GM18519 (cell line): ENCODE measurements around the gene HPGDS.
"Not testable (repeated sequence)": the region's sequence is repeated elsewhere in the genome, so short reads cannot be mapped to it uniquely, and the experiment has no call there.

Experiments used
- ATAC-seq: cut with Tn5 transposase; IDR thresholded peaks from one replicate; pipeline ENCODE4 v1.9.1; 2021; ENCODE audit warnings: mild to moderate bottlenecking, moderate library complexity; ENCODE audit not compliant: unreplicated experiment, low FRiP score

The HPGDS gene

DNA sequence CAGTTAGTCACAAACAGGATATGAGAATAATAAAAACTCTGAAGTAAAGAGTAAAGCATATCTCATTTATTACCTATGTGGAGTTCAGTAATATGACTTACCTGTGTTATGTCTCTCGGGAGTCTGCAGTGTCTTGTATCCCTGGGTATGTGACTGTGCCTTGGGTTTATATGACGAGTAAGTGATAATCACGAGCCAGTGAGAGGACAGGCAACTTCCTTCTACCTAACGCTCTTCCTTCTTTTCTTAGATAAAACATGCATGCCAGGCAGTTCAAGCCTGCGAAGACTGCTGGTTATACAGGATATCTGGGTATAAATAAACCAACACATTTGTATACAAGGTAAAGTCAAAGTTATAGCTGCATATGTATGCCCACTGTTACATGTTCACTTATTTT lies at the start of gene HPGDS:
HPGDS (minus strand) TSS at position 143 of the 400 bp plus-strand sequence. CDS start 8,207 bp downstream, outside the sequence.
- ATAC-seq: no peak

DNA sequence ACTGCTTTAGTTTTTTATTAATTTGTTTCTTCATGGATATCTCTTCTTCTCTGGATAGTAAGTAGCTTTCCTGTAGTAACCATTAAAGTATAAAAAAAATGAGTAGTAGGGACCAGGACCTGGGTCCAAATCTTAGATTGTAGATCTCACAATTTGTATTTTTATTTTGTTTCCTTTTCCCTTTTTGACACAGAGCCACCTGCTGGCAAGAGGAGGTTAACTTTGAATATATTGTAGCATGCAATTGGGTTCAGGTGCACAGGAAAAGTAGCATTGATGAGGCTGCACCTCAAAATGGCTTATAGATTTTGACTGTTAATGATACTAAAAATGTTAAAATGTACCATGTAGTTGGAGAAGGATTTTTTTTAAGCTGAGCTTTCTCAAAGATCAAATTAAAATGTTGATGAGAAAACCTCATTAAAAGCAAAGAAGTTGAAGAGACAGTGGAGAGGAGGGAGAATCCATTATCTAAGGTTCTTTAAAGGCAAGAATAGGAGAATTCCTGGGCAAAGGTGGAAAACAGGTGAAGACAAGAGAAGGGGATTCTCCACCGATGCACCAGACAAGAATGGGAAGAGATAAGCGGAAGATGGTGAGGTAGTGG lies 48.3 kb upstream of the HPGDS start:
- peak; percentile 67 for ATAC-seq

- ATAC-seq: no peak
Observed at GRCh38 chr4:94389595-94390267, 47.1 kb upstream of the HPGDS start.

- ATAC-seq: not testable (repeated sequence)
Observed at GRCh38 chr4:94387965-94388364, 45.3 kb upstream of the HPGDS start.

DNA sequence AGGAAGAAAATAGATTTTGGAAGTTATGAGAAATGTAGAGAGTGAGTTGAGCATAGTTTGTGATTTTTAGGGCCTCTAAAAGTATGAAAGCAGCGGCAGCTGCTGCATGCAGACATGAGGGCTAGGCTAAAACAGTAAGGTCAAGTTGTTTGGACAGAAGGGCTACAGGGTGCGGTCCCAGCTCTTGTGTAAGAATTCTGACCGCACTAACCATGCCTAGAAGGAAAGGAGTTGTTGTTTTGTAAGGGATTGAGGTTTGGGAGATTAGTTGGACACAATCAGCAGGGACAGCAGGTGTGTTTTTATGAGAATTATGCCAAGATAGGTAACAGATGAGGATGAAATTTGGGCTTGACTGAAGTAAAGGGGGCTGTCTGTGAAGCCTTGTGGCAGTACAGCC lies 42.8 kb upstream of the HPGDS start:
- not testable (repeated sequence) for ATAC-seq

DNA sequence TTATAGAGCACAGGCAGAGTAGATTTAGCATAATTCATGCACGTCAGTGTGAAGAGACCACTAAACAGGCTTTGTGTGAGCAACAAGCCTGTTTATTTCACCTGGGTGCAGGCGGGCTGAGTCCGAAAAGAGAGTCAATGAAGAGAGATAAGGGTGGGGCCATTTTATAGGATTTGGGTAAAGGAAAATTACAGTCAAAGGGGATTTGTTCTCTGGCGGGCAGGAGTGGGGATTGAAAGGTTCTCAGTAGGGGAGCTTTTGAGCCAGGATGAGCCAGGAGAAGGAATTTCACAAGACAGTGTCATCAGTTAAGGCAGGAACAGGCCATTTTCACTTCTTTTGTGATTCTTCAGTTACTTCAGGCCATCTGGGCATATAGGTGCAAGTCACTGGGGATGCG lies 40.3 kb upstream of the HPGDS start:
- ATAC-seq: not testable (repeated sequence)

DNA sequence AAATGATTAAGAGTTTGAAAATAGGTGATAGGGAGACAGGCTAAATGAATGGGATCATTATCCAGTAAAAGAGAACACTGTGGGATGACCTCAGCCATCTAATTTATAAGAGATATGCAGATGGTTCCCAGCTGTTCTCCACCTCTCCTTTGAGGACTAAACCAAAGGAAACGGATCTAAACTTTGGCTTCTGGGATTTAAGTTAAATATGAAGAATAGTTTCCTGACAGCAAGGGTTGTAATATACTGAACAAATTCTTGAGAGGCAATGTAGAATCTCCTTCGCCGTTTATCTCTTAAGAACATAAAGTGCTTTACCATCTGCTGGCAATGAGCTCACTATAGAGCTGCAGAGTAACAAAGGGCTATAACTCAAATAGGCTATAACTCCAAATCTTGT lies 35.4 kb upstream of the HPGDS start:
- no peak for ATAC-seq

DNA sequence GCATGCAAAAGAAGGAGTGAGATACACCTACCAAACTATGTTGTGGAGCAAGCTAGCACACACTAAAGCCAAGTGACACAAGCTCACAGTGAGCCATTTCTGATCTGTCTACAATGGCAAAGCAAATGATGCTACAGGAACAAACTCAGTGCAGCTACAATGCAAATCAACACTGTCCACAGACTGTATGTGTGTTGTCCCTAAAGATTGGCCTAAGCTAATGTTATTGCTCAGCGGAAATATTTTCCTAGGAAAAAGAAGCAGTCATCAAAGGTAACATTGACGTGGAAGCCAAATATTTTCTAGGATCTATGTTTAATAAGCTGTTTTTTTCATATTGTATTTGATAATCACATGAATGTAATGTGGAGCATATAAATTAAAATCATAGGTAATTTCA lies 34.7 kb upstream of the HPGDS start:
- no peak for ATAC-seq

DNA sequence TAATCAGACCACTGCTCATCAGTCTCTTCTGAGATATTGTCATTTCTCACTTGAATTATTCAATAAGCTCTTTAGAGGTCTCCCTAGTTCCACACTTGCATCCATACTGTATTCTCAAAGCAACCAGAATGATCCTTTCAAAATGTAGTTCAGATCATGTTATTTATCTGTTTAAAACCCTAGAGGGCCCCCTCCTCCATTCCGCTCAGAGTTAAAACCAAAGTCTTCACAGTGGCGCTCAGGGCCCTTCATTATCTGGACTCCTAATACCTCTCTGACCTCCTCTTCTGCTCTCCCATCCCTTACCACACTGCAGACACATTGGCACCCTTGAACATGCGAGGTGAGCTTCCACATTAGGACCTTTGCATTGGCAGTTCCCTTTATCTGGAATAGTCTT lies 32.7 kb upstream of the HPGDS start:
- no peak for ATAC-seq

- no peak for ATAC-seq
Observed at GRCh38 chr4:94373752-94374151, 31.1 kb upstream of the HPGDS start.

GRCh38 chr4:94372991-94373390 lies 30.4 kb upstream of the HPGDS start:
- no peak for ATAC-seq

DNA sequence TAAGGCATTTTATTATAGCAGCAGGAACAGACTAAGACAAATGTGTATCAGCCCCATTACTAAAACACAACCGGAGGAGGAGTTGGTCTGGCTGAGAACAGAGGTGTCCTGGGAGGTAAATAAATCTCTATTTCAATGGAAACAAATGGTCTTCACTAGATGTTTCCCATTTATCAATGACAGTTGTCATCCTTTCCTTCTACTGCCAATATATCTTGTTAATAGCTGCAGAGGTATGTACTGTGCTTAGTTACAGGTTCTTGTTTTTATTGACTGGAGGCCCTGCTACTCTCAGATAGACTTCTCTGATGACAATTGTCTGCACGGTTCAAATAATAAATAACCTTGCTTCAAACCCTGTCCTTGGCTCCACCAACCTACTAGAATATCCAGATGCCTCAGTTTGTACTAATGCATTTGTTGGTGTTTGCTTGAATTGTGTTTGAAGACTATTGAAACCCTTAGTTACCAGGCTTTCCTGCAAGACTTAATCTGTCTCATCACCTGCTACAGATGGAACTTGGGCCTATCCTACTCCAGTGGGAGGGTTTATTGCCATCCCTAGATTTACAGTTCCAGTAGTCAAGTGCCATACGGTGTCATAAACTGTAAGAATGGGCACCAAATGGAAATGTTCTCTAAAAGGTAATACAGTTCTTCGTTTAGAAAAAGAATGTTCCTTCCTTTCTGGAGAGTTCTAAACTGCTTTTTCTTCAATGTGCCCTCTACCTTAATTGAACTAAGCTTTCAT lies 29.8 kb upstream of the HPGDS start:
- no peak for ATAC-seq

- ATAC-seq: no peak
Observed at GRCh38 chr4:94371290-94371689, 28.7 kb upstream of the HPGDS start.

DNA sequence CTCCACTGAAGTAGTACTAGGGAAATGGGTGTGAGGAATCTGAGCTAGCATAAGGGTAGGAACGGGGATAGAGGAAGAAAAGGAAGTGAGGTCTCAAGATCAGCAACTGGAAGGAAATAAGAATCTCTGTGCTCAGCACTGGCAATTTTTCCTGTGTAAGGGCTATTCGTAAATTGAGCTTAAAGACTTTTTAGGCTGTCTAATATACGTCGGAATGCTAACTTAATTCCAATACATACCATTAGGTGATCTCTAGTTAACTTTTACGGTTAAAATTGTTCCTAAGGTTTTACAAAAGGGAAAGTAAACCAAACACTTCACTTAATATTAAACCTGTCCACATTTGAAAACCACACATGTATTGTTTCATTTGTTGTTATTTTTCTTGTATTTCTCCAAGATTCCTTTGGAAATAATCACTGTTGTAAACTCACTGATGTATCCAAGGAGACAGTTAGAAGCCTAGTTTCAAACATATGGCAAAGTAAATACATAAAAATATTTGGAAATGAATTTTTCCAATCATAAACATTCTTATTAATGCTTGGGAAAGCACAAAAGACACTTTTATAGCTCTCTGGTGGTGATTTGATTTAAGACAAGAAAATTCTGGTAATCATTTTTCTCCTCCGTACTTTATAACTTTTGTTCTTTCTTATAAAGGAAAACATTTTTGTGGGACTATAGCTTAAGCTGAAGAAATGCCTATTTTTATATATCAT lies 28.1 kb upstream of the HPGDS start:
- ATAC-seq: no peak

DNA sequence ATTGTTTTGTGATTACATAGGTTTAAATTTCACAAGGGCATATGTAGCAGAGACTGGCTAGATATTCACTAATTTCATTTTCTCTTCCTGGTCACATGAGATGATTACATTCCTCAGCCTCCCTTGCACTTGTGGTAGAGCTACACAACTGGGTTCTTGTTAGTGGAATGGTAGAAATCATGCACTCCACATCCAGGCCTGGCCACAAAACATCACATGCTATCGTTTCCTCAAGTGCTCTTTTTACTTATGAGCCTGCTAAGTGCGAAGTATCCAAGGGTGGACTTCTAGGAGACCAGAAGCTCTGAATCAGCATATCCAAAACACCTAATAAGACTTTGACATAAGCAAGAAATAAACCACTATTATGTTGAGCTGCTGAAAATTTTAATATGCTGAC lies 26.4 kb upstream of the HPGDS start:
- no peak for ATAC-seq

- no peak for ATAC-seq
Observed at GRCh38 chr4:94368459-94368858, 25.8 kb upstream of the HPGDS start.

DNA sequence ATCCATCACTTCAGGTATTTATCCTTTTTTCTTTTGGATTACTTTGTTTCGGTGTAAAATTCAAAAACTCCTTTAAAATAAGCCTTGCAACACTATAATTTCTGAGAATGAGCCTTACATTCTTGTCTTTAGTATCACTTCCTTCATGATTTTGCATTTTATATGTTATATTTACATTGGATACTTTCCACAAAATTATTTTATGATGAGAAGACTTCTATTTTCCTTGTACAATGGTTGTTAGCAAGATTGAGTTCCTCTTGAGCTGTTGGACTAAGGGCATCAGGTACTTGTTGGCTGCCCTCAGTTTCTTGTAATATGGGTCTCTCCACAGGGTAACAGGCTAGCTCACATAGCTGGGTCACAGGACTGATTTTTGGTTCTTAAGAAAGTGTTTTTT lies 22.7 kb upstream of the HPGDS start:
- no peak for ATAC-seq

GRCh38 chr4:94364527-94364926 lies 21.9 kb upstream of the HPGDS start:
- ATAC-seq: no peak

DNA sequence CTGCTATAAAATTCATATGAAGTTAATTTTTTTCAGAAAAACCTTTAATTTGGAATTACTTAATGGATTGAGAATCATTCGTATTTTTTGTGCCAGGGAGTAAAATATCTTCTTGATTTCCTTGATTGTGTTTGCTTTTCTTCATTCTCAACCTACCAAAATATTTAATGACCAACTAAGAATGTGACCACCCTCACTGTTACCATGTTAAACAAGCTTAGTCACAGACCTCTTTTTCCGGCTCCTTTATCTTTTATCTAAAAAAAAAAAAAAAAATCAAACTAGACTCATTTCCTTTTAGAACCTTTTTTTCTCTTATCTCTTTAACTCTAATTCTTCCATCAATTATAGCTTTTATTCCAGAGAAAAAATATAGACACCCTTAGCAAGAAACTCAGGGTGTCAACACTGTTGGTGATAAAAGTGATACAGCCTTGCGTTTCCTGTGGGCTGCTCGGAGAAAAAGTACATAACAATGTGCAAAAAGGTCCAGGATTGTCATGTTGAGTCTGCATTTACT lies 20.6 kb upstream of the HPGDS start:
- no peak for ATAC-seq

DNA sequence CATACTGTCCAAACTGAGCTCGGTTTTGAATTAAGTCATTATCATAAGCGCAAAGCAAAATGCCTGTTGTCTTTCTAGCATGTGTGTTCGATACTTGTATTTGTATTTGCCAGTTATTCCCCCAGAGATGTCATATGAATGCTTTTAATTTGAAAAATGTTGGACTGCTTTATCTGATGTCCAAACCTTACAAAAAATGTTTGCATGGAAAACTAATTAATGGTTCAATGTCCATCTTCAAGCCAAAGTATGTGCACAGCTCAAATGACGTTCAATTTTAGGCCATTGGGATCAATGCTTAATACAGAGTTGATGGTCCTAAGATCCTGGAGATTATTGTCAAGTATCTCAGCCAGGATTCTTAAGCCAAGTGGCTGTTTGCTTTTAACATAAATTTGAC lies 17.2 kb upstream of the HPGDS start:
- no peak for ATAC-seq

DNA sequence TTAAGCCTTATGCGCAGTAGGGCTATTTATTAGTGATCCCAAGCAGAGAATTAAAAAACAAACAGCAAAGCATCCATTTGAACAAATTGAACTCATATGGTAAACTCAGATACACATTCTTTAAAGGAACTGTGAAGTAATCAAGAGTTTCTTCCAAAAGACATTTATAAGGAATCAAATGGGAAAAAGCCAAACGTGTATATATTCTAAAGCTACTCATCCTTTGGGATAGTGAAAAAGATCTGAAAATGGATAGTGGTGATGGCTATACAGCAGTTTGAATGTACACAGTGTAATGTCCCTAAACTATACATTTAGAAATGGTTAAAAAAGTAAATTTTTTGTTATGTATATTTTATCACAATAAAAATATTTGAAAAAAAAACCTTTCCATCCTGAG lies 16.6 kb upstream of the HPGDS start:
- ATAC-seq: no peak
